Kidney epithelial cell (primary cell): ENCODE measurements around the gene COBLL1. TPM values are rescaled to one million over a fixed set of nuclear protein-coding genes. Genes with fewer than 3 reads are reported as not detected.
"Not testable (repeated sequence)": the region's sequence is repeated elsewhere in the genome, so short reads cannot be mapped to it uniquely, and the experiment has no call there.

Experiments
- DNase-seq: peaks from one replicate; pipeline ENCODE4 v3.0.0-alpha.2; 2010; ENCODE audit warnings: low read depth
- H3K27me3 ChIP-seq: 2 replicates; pipeline ENCODE4 v1.6.0; 2011; ENCODE audit warnings: low read length; ENCODE audit not compliant: control insufficient read depth, insufficient read depth
- H3K36me3 ChIP-seq: 2 replicates; pipeline ENCODE4 v1.5.1; 2011; ENCODE audit warnings: low read length; ENCODE audit not compliant: control insufficient read depth, insufficient read depth
- H3K4me3 ChIP-seq: 2 replicates; pipeline ENCODE4 v1.5.1; 2011; ENCODE audit warnings: low read depth, mild to moderate bottlenecking, control low read depth, low read length
- CTCF ChIP-seq: IDR thresholded peaks from 2 replicates; pipeline ENCODE4 v1.5.1; 2011; ENCODE audit warnings: mild to moderate bottlenecking, moderate library complexity, low read length, control low read depth, inconsistent platforms; ENCODE audit not compliant: insufficient read depth, poor library complexity, severe bottlenecking
- total RNA-seq: library from RNA; depleted of rRNA; stranded (reverse); fragments of >200 nt; gene quantifications from 2 replicates; pipeline ENCODE4 v1.2.3, GENCODE V29; 2015

Gene COBLL1
- total RNA-seq, 1 donor from 2014 or later, result 57.2 TPM

GRCh38 chr2:164714471-164714870 is 127.2 kb downstream of the COBLL1 start:
- no peaks in the 10 kb centered on the region for H3K36me3 ChIP-seq
- no peak for DNase-seq
- no peak for TF ChIP-seq CTCF
- no peak overlapping the region for H3K4me3 ChIP-seq
- H3K27me3 ChIP-seq, result no peaks in the 10 kb centered on the region

- Histone ChIP-seq H3K27me3 (no peaks in the 10 kb centered on the region), H3K4me3 (no peak overlapping the region), H3K36me3 (no peaks in the 10 kb centered on the region)
- DNase-seq, result peak; percentile 90
- no peak for TF ChIP-seq CTCF
Measured at GRCh38 chr2:164711766-164712138, 129.9 kb downstream of the COBLL1 start.

- H3K27me3 ChIP-seq, result no peaks in the 10 kb centered on the region
- no peaks in the 10 kb centered on the region for H3K36me3 ChIP-seq
- no peak overlapping the region for H3K4me3 ChIP-seq
- DNase-seq, result peak; percentile 84
- no peak for TF ChIP-seq CTCF
Measured at GRCh38 chr2:164710837-164711765, 130.5 kb downstream of the COBLL1 start.

- DNase-seq, H3K36me3 ChIP-seq, H3K4me3 ChIP-seq, H3K27me3 ChIP-seq: not testable (repeated sequence)
Measured at GRCh38 chr2:164710252-164710836, 131.3 kb downstream of the COBLL1 start.

- no peak for TF ChIP-seq CTCF
- Histone ChIP-seq H3K36me3 (peaks cover 2% of the 10 kb centered on the region), H3K27me3 (no peaks in the 10 kb centered on the region), H3K4me3 (no peak overlapping the region)
- peak; percentile 70 for DNase-seq
Measured at GRCh38 chr2:164706522-164706921, 135.1 kb downstream of the COBLL1 start.

GRCh38 chr2:164705412-164706167 is 136.0 kb downstream of the COBLL1 start:
- Histone ChIP-seq H3K27me3 (no peaks in the 10 kb centered on the region), H3K4me3 (no peak overlapping the region), H3K36me3 (peaks cover 2% of the 10 kb centered on the region)
- DNase-seq, result no peak
- TF ChIP-seq CTCF, result no peak
